Measurements from ENCODE around the gene KCNK10. TPM values are rescaled to one million over a fixed set of nuclear protein-coding genes. Genes with fewer than 3 reads are reported as not detected.

Gene KCNK10
- total RNA-seq, 2 experiments from 2014 or later: 0.68 to 0.73 TPM

DNA sequence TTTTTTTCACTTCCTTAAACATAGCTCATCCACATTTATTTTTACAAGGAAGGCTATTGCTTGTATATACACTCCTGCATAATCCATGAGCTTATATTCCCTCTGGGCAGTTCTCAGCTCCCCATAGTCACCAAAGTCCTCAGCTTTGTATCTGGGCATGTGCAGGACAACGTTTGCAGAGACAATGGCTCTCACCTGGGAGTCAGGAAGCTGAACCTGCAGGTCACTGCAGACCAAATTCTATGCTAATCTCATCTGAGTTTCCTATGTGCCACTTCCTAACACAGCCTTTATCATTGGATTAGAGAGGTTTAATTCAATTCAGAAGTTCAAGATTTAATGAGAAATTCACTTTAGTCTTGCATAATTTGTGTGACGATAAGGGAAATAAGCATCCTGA, 131.5 kb downstream of the KCNK10 start:
- Histone ChIP-seq H3K9me2 (ENCODE audit: insufficient read depth, low read length) (no peaks in the 10 kb centered on the region), H2AFZ (ENCODE audit: low read length) (no peak overlapping the region), H3K9me3 (ENCODE audit: low read length) (no peaks in the 10 kb centered on the region), H3K79me2 (ENCODE audit: insufficient read depth, low read depth, low read length) (no peaks in the 10 kb centered on the region), H4K20me1 (ENCODE audit: insufficient read depth, low read length) (no peaks in the 10 kb centered on the region), H3K27ac (ENCODE audit: low read depth, low read length, poor library complexity, severe bottlenecking) (no peak overlapping the region), H3K4me3 (ENCODE audit: low read depth, low read length, poor library complexity, severe bottlenecking) (no peak overlapping the region), H3K36me3 (ENCODE audit: insufficient read depth, low read length) (no peaks in the 10 kb centered on the region), H3K4me1 (ENCODE audit: insufficient read depth, low read length, poor library complexity, severe bottlenecking) (peaks cover 6% of the 10 kb centered on the region), H3K4me2 (ENCODE audit: low read length) (no peak overlapping the region)
- intact Hi-C loops (cut with micrococcal nuclease; ENCODE audit: unreplicated experiment): no loop called here
- no peak for DNase-seq (ENCODE audit: low spot score)
- ChIA-PET POLR2A (interaction anchor here (0.5 to 0.9 kb wide), 2 partner anchors 16 to 473 kb away, joined by 3 to 6 read pairs; no protein-coding TSS in a partner anchor), CTCF (ENCODE audit: unreplicated experiment) (no interaction called here)
- BruUV-seq (replicated peaks): no TSS peak
- TF ChIP-seq CTCF (conservative IDR thresholded peaks at IDR 0.05; ENCODE audit: low read length): no peak
- TF ChIP-seq EZH2phosphoT487 (IDR thresholded peaks at IDR 0.05; ENCODE audit: borderline replicate concordance, low read depth, low read length): no peak

- Histone ChIP-seq H3K36me3 (ENCODE audit: insufficient read depth, low read length) (no peaks in the 10 kb centered on the region), H3K4me2 (ENCODE audit: low read length) (peak overlapping the region; percentile 58), H3K27ac (ENCODE audit: low read depth, low read length, poor library complexity, severe bottlenecking) (no peak overlapping the region), H3K4me3 (ENCODE audit: low read depth, low read length, poor library complexity, severe bottlenecking) (peak overlapping the region; percentile 40), H4K20me1 (ENCODE audit: insufficient read depth, low read length) (no peaks in the 10 kb centered on the region), H3K4me1 (ENCODE audit: insufficient read depth, low read length, poor library complexity, severe bottlenecking) (peaks cover 6% of the 10 kb centered on the region), H3K9me2 (ENCODE audit: insufficient read depth, low read length) (no peaks in the 10 kb centered on the region), H3K79me2 (ENCODE audit: insufficient read depth, low read depth, low read length) (no peaks in the 10 kb centered on the region), H2AFZ (ENCODE audit: low read length) (peak overlapping the region; percentile 55), H3K9me3 (ENCODE audit: low read length) (no peaks in the 10 kb centered on the region)
- POLR2A ChIA-PET: interaction anchor here (1.0 to 1.4 kb wide), 3 partner anchors 191 to 197 kb away, joined by 3 to 5 read pairs (median 3); partner anchors contain the start of gene GALC
- CTCF ChIA-PET (ENCODE audit: unreplicated experiment): interaction anchor here (0.8 to 2.3 kb wide), 4 partner anchors 8 to 193 kb away, joined by 3 to 9 read pairs (median 4); no protein-coding TSS in a partner anchor
- intact Hi-C loops (cut with micrococcal nuclease; ENCODE audit: unreplicated experiment): loop anchor here (1.0 kb wide), 2 partner anchors 191 to 244 kb away; no protein-coding TSS in a partner anchor
- BruUV-seq (replicated peaks): no TSS peak
- DNase-seq (ENCODE audit: low spot score): peak; percentile 73
- TF ChIP-seq CTCF (conservative IDR thresholded peaks at IDR 0.05; ENCODE audit: low read length) (peak; percentile 91), EZH2phosphoT487 (IDR thresholded peaks at IDR 0.05; ENCODE audit: borderline replicate concordance, low read depth, low read length) (no peak)
These were observed 133.5 kb downstream of the KCNK10 start for GRCh38 chr14:88189417-88190191.

Measured in OCI-LY7 (cell line).